ENCODE data around the gene TMEM61.

GRCh38 chr1:54951810-54952226 lies 28.6 kb upstream of the TMEM61 start:
- TF ChIP-seq, protein P1, sequence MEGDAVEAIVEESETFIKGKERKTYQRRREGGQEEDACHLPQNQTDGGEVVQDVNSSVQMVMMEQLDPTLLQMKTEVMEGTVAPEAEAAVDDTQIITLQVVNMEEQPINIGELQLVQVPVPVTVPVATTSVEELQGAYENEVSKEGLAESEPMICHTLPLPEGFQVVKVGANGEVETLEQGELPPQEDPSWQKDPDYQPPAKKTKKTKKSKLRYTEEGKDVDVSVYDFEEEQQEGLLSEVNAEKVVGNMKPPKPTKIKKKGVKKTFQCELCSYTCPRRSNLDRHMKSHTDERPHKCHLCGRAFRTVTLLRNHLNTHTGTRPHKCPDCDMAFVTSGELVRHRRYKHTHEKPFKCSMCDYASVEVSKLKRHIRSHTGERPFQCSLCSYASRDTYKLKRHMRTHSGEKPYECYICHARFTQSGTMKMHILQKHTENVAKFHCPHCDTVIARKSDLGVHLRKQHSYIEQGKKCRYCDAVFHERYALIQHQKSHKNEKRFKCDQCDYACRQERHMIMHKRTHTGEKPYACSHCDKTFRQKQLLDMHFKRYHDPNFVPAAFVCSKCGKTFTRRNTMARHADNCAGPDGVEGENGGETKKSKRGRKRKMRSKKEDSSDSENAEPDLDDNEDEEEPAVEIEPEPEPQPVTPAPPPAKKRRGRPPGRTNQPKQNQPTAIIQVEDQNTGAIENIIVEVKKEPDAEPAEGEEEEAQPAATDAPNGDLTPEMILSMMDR (IDR thresholded peaks at IDR 0.05): no peak
- TF ChIP-seq POLR2A (IDR thresholded peaks at IDR 0.05): no peak

All from right lobe of liver (tissue), 4 donors.